ENCODE measurements around the gene ACTL7B.
"Not testable (repeated sequence)": the region's sequence is repeated elsewhere in the genome, so short reads cannot be mapped to it uniquely, and the experiment has no call there.

The ACTL7B gene

DNA sequence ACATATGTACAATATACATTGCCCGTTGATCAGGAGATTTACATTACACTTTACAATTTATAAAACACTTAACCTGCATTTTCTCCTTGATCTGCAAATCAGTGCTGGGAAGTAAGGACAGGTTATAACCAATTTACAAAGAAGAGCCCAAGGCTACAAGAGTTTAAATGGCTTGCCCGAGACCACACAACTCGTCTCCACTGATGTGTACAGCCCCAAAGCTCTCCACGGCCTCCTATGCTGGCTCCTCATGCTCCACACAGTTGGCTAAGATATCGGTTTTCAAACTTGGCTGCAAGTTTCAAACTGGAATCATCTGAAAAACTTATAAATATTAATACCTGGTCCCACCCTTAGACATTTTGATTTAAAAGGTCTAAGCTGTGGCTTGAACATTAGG is 10.3 kb downstream of the ACTL7B start:
- H3K27me3 ChIP-seq (ENCODE audit: control insufficient read depth, insufficient read depth, low read length, poor library complexity, severe bottlenecking), result no peaks in the 10 kb centered on the region
- 95 to 96% methylated on average over 5 of the region's 5 CpGs for WGBS, 2 experiments
- no peak overlapping the region for H3K27ac ChIP-seq (ENCODE audit: insufficient read depth, low read depth, low read length, poor library complexity, severe bottlenecking)
- H3K4me3 ChIP-seq (ENCODE audit: insufficient read depth, low read depth, low read length), result no peak overlapping the region
- no peaks in the 10 kb centered on the region for H3K9me3 ChIP-seq (ENCODE audit: control insufficient read depth, low read length)
- H3K4me1 ChIP-seq (ENCODE audit: control insufficient read depth, insufficient read depth, low read length), result no peaks in the 10 kb centered on the region
- H3K36me3 ChIP-seq (ENCODE audit: control insufficient read depth, insufficient read depth, low read length), result no peaks in the 10 kb centered on the region

DNA sequence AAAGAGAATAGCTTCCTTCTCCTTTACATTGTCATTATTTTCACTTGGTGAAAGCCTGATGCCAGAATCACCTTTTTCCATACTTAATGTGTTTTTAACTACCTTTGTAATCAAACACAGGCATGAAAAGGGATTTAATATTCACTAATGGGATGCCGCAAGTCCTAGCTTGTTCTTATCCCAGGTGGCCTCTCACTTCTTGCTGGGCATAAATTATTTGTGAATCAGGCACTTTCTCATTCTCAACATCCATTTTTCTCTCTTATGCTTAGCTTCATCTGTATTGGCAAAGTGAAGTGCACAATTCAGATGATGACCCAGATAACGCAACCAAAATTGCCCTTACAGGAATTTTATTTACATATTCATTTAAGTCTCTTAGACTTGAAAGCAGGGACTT is 10.9 kb downstream of the ACTL7B start:
- no peak overlapping the region for H3K27ac ChIP-seq (ENCODE audit: insufficient read depth, low read depth, low read length, poor library complexity, severe bottlenecking)
- 93 to 96% methylated on average over 2 of the region's 2 CpGs for WGBS, 2 experiments
- no peaks in the 10 kb centered on the region for H3K4me1 ChIP-seq (ENCODE audit: control insufficient read depth, insufficient read depth, low read length)
- H3K27me3 ChIP-seq (ENCODE audit: control insufficient read depth, insufficient read depth, low read length, poor library complexity, severe bottlenecking), result no peaks in the 10 kb centered on the region
- no peaks in the 10 kb centered on the region for H3K36me3 ChIP-seq (ENCODE audit: control insufficient read depth, insufficient read depth, low read length)
- no peaks in the 10 kb centered on the region for H3K9me3 ChIP-seq (ENCODE audit: control insufficient read depth, low read length)
- H3K4me3 ChIP-seq (ENCODE audit: insufficient read depth, low read depth, low read length), result no peak overlapping the region

DNA sequence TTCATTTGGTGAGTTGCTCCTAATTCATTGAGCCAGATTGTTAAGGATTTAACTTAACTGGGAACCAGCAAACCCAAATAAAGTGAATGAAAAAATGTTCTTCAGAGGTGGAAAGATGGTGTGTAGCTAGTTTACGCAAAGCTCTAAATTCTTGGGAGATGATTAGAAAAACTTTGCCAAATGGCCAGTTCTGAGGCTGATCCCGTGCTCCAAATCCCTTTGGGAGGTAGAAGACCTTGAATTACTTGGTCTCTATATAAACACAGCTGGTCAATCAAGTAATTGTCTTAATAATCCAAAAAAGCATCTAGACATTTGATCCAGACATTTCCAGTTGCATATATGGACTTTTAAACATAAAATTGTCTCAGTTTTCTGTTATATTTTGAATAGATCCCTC is 11.4 kb downstream of the ACTL7B start:
- 83 to 92% methylated on average over 2 of the region's 2 CpGs for whole genome bisulfite sequencing, 2 experiments
- Histone ChIP-seq H3K4me1 (ENCODE audit: control insufficient read depth, insufficient read depth, low read length) (no peaks in the 10 kb centered on the region), H3K27me3 (ENCODE audit: control insufficient read depth, insufficient read depth, low read length, poor library complexity, severe bottlenecking) (no peaks in the 10 kb centered on the region), H3K27ac (ENCODE audit: insufficient read depth, low read depth, low read length, poor library complexity, severe bottlenecking) (no peak overlapping the region), H3K9me3 (ENCODE audit: control insufficient read depth, low read length) (no peaks in the 10 kb centered on the region), H3K4me3 (ENCODE audit: insufficient read depth, low read depth, low read length) (no peak overlapping the region), H3K36me3 (ENCODE audit: control insufficient read depth, insufficient read depth, low read length) (no peaks in the 10 kb centered on the region)

DNA sequence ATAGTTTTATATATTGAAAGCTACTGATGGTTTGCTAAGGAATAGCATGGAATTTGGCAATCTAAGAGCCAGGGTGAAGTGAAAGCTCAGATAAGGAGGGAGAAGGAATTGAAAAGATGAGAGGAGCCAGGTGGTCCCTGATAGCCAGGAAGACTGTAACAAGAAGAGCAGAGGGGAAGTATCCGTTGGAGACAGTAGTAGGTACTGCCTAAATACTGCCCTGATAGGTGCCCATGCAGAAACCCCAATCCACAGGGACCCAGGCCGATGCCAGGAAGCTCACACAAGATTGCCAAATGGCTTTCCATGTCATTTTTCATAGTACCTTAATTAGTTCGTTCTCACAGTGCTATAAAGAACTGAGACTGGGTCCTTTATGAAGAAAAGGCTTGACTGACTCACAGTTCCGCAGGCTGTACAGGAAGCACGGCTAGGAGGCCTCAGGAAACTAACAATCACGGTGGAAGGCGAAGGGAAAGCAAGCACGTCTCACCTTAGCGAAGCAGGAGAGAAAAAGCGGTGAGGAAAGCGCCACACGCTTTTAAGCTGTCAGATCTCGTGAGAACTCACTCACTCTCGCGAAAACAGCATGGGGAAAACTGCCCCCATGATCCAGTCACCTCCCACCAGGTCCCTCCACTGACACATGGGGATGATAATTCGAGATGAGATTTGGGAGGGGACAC is 13.0 kb downstream of the ACTL7B start:
- Histone ChIP-seq H3K9me3 (ENCODE audit: control insufficient read depth, low read length) (no peaks in the 10 kb centered on the region), H3K4me3 (ENCODE audit: insufficient read depth, low read depth, low read length) (no peak overlapping the region), H3K27me3 (ENCODE audit: control insufficient read depth, insufficient read depth, low read length, poor library complexity, severe bottlenecking) (no peaks in the 10 kb centered on the region), H3K36me3 (ENCODE audit: control insufficient read depth, insufficient read depth, low read length) (no peaks in the 10 kb centered on the region), H3K27ac (ENCODE audit: insufficient read depth, low read depth, low read length, poor library complexity, severe bottlenecking) (no peak overlapping the region), H3K4me1 (ENCODE audit: control insufficient read depth, insufficient read depth, low read length) (no peaks in the 10 kb centered on the region)
- WGBS, 2 experiments, result 87 to 89% methylated on average over 16 of the region's 16 CpGs

DNA sequence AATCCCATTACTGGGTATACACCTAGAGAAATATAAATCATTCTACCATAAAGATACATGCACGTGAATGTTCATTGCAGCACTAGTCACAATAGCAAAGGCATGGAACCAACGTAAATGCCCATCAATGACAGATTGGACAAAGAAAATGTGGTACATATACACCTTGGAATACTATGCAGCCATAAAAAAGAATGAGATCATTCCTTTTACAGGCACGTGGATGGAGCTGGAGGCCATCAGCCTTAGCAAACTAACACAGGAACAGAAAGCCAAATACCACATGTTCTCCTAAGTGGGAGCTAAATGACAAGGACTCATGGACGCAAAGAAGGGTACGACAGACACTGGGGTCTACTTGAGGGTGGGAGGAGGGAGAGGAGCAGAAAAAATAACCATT is 16.2 kb downstream of the ACTL7B start:
- not testable (repeated sequence) for H3K4me3 ChIP-seq (ENCODE audit: insufficient read depth, low read depth, low read length); H3K27ac ChIP-seq (ENCODE audit: insufficient read depth, low read depth, low read length, poor library complexity, severe bottlenecking); H3K27me3 ChIP-seq (ENCODE audit: control insufficient read depth, insufficient read depth, low read length, poor library complexity, severe bottlenecking); H3K36me3 ChIP-seq (ENCODE audit: control insufficient read depth, insufficient read depth, low read length); H3K9me3 ChIP-seq (ENCODE audit: control insufficient read depth, low read length); H3K4me1 ChIP-seq (ENCODE audit: control insufficient read depth, insufficient read depth, low read length)
- 87 to 89% methylated on average over 5 of the region's 5 CpGs for WGBS, 2 experiments

DNA sequence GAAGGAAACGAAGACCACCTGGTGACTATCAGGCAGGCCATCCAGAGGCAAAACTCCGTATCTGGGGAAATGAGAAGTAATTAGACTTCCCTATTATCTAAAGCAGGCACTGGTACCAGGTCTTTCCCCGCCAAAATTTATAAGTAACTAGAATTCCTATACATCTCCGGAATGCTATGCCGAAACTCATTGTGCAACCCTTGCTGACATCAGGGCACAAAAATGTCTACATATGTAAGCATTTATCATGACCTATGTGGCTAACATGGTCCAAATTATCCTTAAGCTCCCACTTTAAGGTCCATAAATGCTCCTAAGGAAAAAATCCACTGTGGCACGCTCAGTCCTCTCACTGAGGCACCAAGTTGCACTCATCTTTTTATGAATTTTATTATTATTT is 17.8 kb downstream of the ACTL7B start:
- H3K9me3 ChIP-seq (ENCODE audit: control insufficient read depth, low read length), result no peaks in the 10 kb centered on the region
- 90 to 94% methylated on average over 5 to 6 of the region's 6 CpGs for WGBS, 2 experiments
- no peak overlapping the region for H3K27ac ChIP-seq (ENCODE audit: insufficient read depth, low read depth, low read length, poor library complexity, severe bottlenecking)
- H3K27me3 ChIP-seq (ENCODE audit: control insufficient read depth, insufficient read depth, low read length, poor library complexity, severe bottlenecking), result no peaks in the 10 kb centered on the region
- H3K4me3 ChIP-seq (ENCODE audit: insufficient read depth, low read depth, low read length), result no peak overlapping the region
- peaks cover 7% of the 10 kb centered on the region for H3K4me1 ChIP-seq (ENCODE audit: control insufficient read depth, insufficient read depth, low read length)
- H3K36me3 ChIP-seq (ENCODE audit: control insufficient read depth, insufficient read depth, low read length), result no peaks in the 10 kb centered on the region

DNA sequence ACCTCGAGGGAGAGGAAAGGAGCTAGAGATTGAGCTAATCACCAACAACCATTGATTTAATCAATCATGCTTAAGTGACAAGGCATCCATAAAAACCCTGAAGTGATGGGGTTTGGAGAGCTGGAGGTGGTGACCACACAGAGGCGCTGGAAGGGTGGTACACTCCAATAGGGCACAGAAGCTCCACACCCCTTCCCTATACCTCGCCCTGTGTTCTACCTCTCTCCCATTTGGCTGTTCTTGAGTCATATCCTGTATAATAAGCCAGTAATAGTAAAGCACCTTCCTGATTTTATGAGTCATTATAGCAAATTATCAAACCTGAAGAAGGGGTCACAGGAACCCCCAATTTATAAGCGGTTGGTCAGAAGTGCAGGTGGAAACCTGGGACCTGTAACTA is 18.3 kb downstream of the ACTL7B start:
- Histone ChIP-seq H3K4me3 (ENCODE audit: insufficient read depth, low read depth, low read length) (no peak overlapping the region), H3K36me3 (ENCODE audit: control insufficient read depth, insufficient read depth, low read length) (no peaks in the 10 kb centered on the region), H3K9me3 (ENCODE audit: control insufficient read depth, low read length) (no peaks in the 10 kb centered on the region), H3K27me3 (ENCODE audit: control insufficient read depth, insufficient read depth, low read length, poor library complexity, severe bottlenecking) (no peaks in the 10 kb centered on the region), H3K4me1 (ENCODE audit: control insufficient read depth, insufficient read depth, low read length) (peaks cover 7% of the 10 kb centered on the region), H3K27ac (ENCODE audit: insufficient read depth, low read depth, low read length, poor library complexity, severe bottlenecking) (no peak overlapping the region)
- 95 to 97% methylated on average over 3 to 4 of the region's 4 CpGs for WGBS, 2 experiments

DNA sequence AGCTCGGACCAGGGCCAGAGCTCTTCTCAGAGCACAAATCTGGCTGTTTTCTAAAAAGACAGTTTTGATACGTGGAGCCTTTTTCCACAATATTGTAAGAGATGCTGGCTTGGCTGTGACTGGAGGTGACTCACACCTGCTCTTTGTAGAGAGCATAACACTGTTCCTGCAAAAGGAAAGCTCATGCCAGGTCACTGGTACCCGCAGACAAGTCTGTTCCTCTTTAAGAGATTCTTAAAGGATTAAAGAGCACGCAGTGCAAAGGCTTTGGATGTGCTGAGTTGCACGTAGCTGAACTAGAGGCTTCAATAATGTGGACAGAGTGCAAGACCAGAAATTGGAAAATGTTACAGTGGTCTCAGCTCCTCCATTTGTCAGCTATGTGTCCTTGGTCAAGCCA is 19.0 kb downstream of the ACTL7B start:
- Histone ChIP-seq H3K27me3 (ENCODE audit: control insufficient read depth, insufficient read depth, low read length, poor library complexity, severe bottlenecking) (no peaks in the 10 kb centered on the region), H3K27ac (ENCODE audit: insufficient read depth, low read depth, low read length, poor library complexity, severe bottlenecking) (no peak overlapping the region), H3K36me3 (ENCODE audit: control insufficient read depth, insufficient read depth, low read length) (no peaks in the 10 kb centered on the region), H3K9me3 (ENCODE audit: control insufficient read depth, low read length) (no peaks in the 10 kb centered on the region), H3K4me1 (ENCODE audit: control insufficient read depth, insufficient read depth, low read length) (peaks cover 7% of the 10 kb centered on the region), H3K4me3 (ENCODE audit: insufficient read depth, low read depth, low read length) (no peak overlapping the region)
- 81 to 84% methylated on average over 5 of the region's 5 CpGs for WGBS, 2 experiments

DNA sequence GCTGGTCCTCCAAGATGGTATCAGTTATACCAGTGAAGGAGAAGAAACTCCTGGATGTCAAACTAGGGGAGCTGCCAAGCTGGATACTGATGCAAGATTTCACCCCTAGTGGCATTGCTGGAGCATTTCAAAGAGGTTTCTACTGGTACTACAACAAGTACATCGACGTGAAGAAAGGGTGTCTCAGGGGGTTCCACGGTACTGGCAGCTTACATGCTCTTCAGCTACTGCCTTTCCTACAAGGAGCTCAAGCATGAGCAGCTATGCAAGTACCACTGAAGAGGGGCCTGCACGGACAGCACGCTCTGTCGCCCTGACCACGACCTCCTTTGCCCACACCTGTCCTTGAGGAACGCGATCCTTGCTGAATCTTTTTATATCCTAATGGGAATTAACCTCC is 19.5 kb downstream of the ACTL7B start:
- Histone ChIP-seq H3K4me1 (ENCODE audit: control insufficient read depth, insufficient read depth, low read length) (peaks cover 7% of the 10 kb centered on the region), H3K27ac (ENCODE audit: insufficient read depth, low read depth, low read length, poor library complexity, severe bottlenecking) (no peak overlapping the region), H3K9me3 (ENCODE audit: control insufficient read depth, low read length) (no peaks in the 10 kb centered on the region), H3K27me3 (ENCODE audit: control insufficient read depth, insufficient read depth, low read length, poor library complexity, severe bottlenecking) (no peaks in the 10 kb centered on the region), H3K36me3 (ENCODE audit: control insufficient read depth, insufficient read depth, low read length) (no peaks in the 10 kb centered on the region), H3K4me3 (ENCODE audit: insufficient read depth, low read depth, low read length) (no peak overlapping the region)
- 88 to 93% methylated on average over 9 of the region's 9 CpGs for WGBS, 2 experiments

DNA sequence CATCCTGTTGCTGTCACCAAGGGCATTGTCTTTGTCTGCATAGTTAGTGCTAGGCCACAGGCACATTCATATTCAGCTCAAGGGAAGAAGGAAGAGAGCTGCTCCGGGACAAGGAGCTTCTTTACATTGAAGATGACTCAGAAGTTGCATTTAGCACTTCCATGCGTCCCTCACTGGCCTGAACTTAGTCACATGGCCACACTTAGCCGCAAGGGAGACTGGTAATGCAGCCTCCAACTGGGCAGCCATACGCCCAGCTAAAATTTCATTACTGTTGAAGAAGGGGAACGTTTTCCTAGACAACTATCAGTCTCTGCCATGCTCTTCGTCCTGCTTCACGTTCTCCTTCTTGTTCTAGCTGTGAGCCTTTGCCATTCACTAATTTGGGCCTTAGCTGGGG is 20.0 kb downstream of the ACTL7B start:
- Histone ChIP-seq H3K4me3 (ENCODE audit: insufficient read depth, low read depth, low read length) (no peak overlapping the region), H3K9me3 (ENCODE audit: control insufficient read depth, low read length) (no peaks in the 10 kb centered on the region), H3K4me1 (ENCODE audit: control insufficient read depth, insufficient read depth, low read length) (peaks cover 7% of the 10 kb centered on the region), H3K27ac (ENCODE audit: insufficient read depth, low read depth, low read length, poor library complexity, severe bottlenecking) (no peak overlapping the region), H3K36me3 (ENCODE audit: control insufficient read depth, insufficient read depth, low read length) (no peaks in the 10 kb centered on the region), H3K27me3 (ENCODE audit: control insufficient read depth, insufficient read depth, low read length, poor library complexity, severe bottlenecking) (no peaks in the 10 kb centered on the region)
- 75 to 81% methylated on average over 7 of the region's 7 CpGs for WGBS, 2 experiments

Data from ectodermal cell (in vitro differentiated cells).